HepG2 (cell line): Measurements from ENCODE around the gene MICALL2.

Experiments
- CBX5 ChIP-seq: sonication (generic); formaldehyde crosslinking; IDR thresholded peaks from 2 replicates; pipeline ENCODE4 v1.4.0; 2020; ENCODE audit warnings: missing genetic modification reagents, borderline replicate concordance
- FOXM1 ChIP-seq: sonication (generic); formaldehyde crosslinking; IDR thresholded peaks from 2 replicates; pipeline ENCODE4 v1.5.0; 2020; ENCODE audit warnings: missing genetic modification reagents
- GABPA ChIP-seq, 2 experiments: IDR thresholded peaks; 2 replicates each; pipeline ENCODE4 v1.6.1; 2011 to 2016; ENCODE audit warnings: low read depth in 2 of 2, low read length in 1 of 2, missing biosample characterization in 1 of 2, missing genetic modification characterization in 1 of 2
- NONO ChIP-seq, 2 experiments: fragments of 450-650 bp in 1 of 2; sonication (generic) in 1 of 2; formaldehyde crosslinking in 1 of 2; IDR thresholded peaks in 1 of 2; conservative IDR thresholded peaks in 1 of 2; 2 replicates each; pipeline versions ENCODE4 v1.6.1 to v1.8.0; 2017 to 2022; ENCODE audit warnings: mild to moderate bottlenecking in 1 of 2, missing genetic modification reagents in 1 of 2, moderate library complexity in 1 of 2
- PHB2 ChIP-seq: fragments of 450-650 bp; IDR thresholded peaks from 2 replicates; pipeline ENCODE4 v1.6.1; 2018; ENCODE audit not compliant: partially characterized antibody
- RAD21 ChIP-seq: fragments of 450-650 bp; formaldehyde crosslinking; IDR thresholded peaks from 2 replicates; pipeline ENCODE4 v1.5.0; 2020; ENCODE audit warnings: mild to moderate bottlenecking
- RNF2 ChIP-seq: fragments of 450-650 bp; conservative IDR thresholded peaks from 2 replicates; pipeline ENCODE4 v1.6.1; 2016; ENCODE audit warnings: low read depth
- SOX5 ChIP-seq: IDR thresholded peaks from 2 replicates; pipeline ENCODE4 v1.6.1; 2016; ENCODE audit warnings: borderline replicate concordance
- ZNF274 ChIP-seq: sonication (generic); formaldehyde crosslinking; IDR thresholded peaks from 2 replicates; pipeline ENCODE4 v1.5.1; 2020; ENCODE audit warnings: mild to moderate bottlenecking, missing genetic modification reagents

GRCh38 chr7:1438821-1439220 lies 20.4 kb downstream of the MICALL2 start:
- TF ChIP-seq FOXM1 (no peak), RNF2 (no peak), SOX5 (CRISPR knock-in tag) (no peak), ZNF274 (CRISPR knock-in tag) (no peak), NONO (IDR thresholded peaks at IDR 0.05) (no peak), NONO (CRISPR knock-in tag; conservative IDR thresholded peaks at IDR 0.05) (no peak), RAD21 (no peak), GABPA (IDR thresholded peaks at IDR 0.05; ENCODE audit: low read depth, low read length) (no peak), GABPA (CRISPR knock-in tag; IDR thresholded peaks at IDR 0.05; ENCODE audit: low read depth) (no peak), PHB2 (no peak), CBX5 (CRISPR knock-in tag) (no peak)
